GM19324 (cell line): ENCODE measurements around the gene PERCC1.
A peak's percentile ranks its signal among the peaks of the same experiment; 100 is the strongest.
"Not testable (repeated sequence)": the region's sequence is repeated elsewhere in the genome, so short reads cannot be mapped to it uniquely, and the experiment has no call there.

Experiments used
- ATAC-seq: cut with Tn5 transposase; IDR thresholded peaks from one replicate; pipeline ENCODE4 v1.9.1; 2021; ENCODE audit warnings: mild to moderate bottlenecking, moderate library complexity; ENCODE audit not compliant: unreplicated experiment, low FRiP score

Gene PERCC1

GRCh38 chr16:1466054-1466453 is 35.2 kb downstream of the PERCC1 start:
- no peak for ATAC-seq

GRCh38 chr16:1466968-1467521 is 36.2 kb downstream of the PERCC1 start:
- ATAC-seq = no peak

- ATAC-seq = no peak
These were observed 37.5 kb downstream of the PERCC1 start for GRCh38 chr16:1468426-1468810.

- not testable (repeated sequence) for ATAC-seq
These were observed 38.3 kb downstream of the PERCC1 start for GRCh38 chr16:1469141-1469540.

- ATAC-seq = no peak
These were observed 38.9 kb downstream of the PERCC1 start for GRCh38 chr16:1469693-1470201.

- ATAC-seq = no peak
These were observed 39.8 kb downstream of the PERCC1 start for GRCh38 chr16:1470481-1471251.

GRCh38 chr16:1471569-1472194 is 40.8 kb downstream of the PERCC1 start:
- ATAC-seq = no peak

- no peak for ATAC-seq
These were observed 42.1 kb downstream of the PERCC1 start for GRCh38 chr16:1472974-1473373.

- peak; percentile 15 for ATAC-seq
These were observed 43.4 kb downstream of the PERCC1 start for GRCh38 chr16:1474082-1474795.

- ATAC-seq = peak; percentile 92
These were observed 44.1 kb downstream of the PERCC1 start, which contains the start of gene CLCN7 for GRCh38 chr16:1474796-1475551. Gene CLCN7, minus strand, starts transcription at chr16:1475028. Its CDS starts 54 bp downstream, at chr16:1474974.

- ATAC-seq = no peak
These were observed 44.8 kb downstream of the PERCC1 start for GRCh38 chr16:1475552-1476114.

GRCh38 chr16:1477033-1477432 is 46.2 kb downstream of the PERCC1 start:
- ATAC-seq = no peak

- ATAC-seq = not testable (repeated sequence)
These were observed 48.1 kb downstream of the PERCC1 start for GRCh38 chr16:1478937-1479336.

GRCh38 chr16:1481906-1482835 is 51.3 kb downstream of the PERCC1 start:
- ATAC-seq = no peak
